ENCODE measurements around the gene PLCXD1.

DNA sequence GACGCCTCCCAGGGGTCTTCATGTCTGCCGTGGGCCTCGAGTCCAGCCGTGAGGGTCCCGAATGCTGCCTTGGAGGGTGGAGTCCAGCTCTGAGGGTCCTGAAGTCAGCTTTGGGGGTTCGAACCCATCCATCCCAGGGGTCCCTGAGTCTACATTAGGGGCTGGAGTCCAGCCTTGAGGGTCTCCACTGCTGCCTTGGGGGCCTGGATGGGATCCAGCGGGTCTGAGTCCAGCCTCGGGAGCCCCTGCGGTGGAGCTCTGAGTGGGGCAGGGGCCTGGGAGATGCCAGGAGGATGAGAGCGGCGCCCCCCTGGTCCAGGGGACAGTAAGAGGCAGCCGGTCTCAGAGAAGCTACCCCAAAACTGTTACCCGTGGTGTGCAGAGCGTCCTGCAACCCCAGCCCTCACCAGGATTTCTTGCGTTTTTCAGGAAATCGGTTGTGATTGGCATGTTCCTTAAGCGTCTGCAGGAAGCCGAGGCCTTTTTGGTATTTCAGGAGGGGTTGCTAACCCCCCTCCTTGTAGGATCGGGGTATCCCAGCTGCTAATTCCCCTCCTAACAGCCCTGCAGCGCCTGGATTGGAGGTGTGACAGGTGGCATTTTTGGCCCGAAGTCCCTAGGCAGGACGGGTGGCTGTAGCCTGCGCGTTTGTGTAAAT, 39.1 kb downstream of the PLCXD1 start:
- TF ChIP-seq CTCF (IDR thresholded peaks at IDR 0.05) (no peak), POLR2A (IDR thresholded peaks at IDR 0.05) (no peak), EP300 (IDR thresholded peaks at IDR 0.05) (no peak), POLR2AphosphoS5 (IDR thresholded peaks at IDR 0.05) (no peak)
